Stimulated activated naive B cell treated with anti-CD40 and anti-IgM and Interleukin-4, amounts not matched to agents 10 μg/mL and 1 μg/mL and 100 μg/mL, for 72 hours (primary cell): ENCODE data around the gene IL22.

Source experiments
- ATAC-seq, 2 donors: fragments of 150-1000 bp; cut with Tn5 transposase; replicated peaks; 2 replicates each; pipeline ENCODE4 v1.10.0; 2021; ENCODE audit warnings: moderate library complexity in 1 of 2
- DNase-seq: peaks from one replicate; pipeline ENCODE4 v3.0.0; 2021
- H3K27ac Mint-ChIP-seq: one replicate; pipeline ENCODE4 v1.8.0; 2022; ENCODE audit warnings: mild to moderate bottlenecking, mixed read lengths
- H3K27me3 Mint-ChIP-seq, 2 donors: one replicate each; pipeline ENCODE4 v1.8.0; 2022; ENCODE audit warnings: mixed read lengths in 2 of 2
- H3K36me3 Mint-ChIP-seq, 2 donors: one replicate each; pipeline ENCODE4 v1.8.0; 2022; ENCODE audit warnings: mixed read lengths in 2 of 2, mild to moderate bottlenecking in 1 of 2
- H3K4me1 Mint-ChIP-seq, 2 donors: one replicate each; pipeline ENCODE4 v1.8.0; 2022; ENCODE audit warnings: mixed read lengths in 2 of 2, mild to moderate bottlenecking in 1 of 2
- H3K4me3 Mint-ChIP-seq, 2 donors: one replicate each; pipeline ENCODE4 v1.8.0; 2022; ENCODE audit warnings: mild to moderate bottlenecking in 2 of 2, mixed read lengths in 2 of 2, moderate library complexity in 1 of 2
- H3K9me3 Mint-ChIP-seq, 2 donors: one replicate each; pipeline ENCODE4 v1.8.0; 2022; ENCODE audit warnings: mixed read lengths in 2 of 2, mild to moderate bottlenecking in 1 of 2

Gene IL22

DNA sequence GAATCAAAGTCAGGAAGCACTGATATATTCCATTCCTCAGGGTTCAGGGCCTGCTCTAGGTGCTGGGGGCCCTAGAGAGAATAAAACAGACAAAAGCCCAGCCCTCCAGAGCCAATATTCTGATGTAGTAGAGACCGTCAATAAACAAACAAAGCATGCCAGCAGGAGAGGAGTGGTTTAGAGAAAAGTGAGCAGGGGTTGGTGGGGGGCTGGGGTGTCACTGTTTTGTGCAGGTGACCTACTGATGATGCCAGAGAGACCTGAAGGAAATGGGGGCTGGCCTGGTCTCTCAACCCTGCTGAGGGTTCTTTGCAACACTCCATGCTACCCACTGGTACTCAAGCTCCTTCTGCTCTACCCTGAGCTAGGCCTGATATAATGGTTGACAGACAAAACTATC, 54.3 kb downstream of the IL22 start:
- H3K4me3 Mint-ChIP-seq = no peak overlapping the region
- no peaks in the 10 kb centered on the region for H3K27me3 Mint-ChIP-seq
- H3K36me3 Mint-ChIP-seq = no peaks in the 10 kb centered on the region
- H3K27ac Mint-ChIP-seq = peak overlapping the region; percentile 38
- H3K9me3 Mint-ChIP-seq = no peaks in the 10 kb centered on the region
- H3K4me1 Mint-ChIP-seq = no peaks in the 10 kb centered on the region
- DNase-seq (no peak), ATAC-seq (no peak)

DNA sequence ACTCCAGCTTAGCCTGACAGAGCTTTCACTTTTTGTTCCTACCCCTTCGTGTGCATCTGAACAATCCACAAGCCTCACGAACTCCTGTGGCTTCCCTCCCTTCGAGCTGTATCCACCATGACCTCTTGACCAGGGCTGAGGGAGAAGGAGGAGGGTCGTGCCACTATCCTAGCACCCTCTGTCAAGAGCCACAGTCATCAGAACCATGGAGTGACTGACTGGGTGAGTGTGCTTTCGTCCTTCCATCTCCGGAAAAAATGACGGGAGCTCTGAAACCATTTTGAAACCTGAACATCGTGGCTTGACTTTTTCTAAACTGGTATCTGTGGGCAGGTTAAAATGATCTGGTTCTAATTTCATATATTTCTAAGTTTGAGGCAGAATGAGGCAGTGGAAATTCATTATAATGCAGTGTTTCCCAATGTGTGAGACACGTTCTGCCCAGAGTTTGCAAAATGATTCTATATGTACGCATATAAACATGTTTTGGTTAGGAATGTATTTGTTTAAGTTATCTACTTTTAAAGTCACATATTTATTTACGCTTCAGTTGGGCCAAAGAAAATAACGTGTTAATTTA, 54.8 kb downstream of the IL22 start:
- Mint-ChIP-seq H3K4me1 (no peaks in the 10 kb centered on the region), H3K36me3 (no peaks in the 10 kb centered on the region), H3K27ac (no peak overlapping the region), H3K4me3 (no peak overlapping the region), H3K9me3 (no peaks in the 10 kb centered on the region), H3K27me3 (no peaks in the 10 kb centered on the region)
- ATAC-seq = no peak
- DNase-seq = no peak
